Neural cell (in vitro differentiated cells): ENCODE data around the gene PAK4.

ENCODE experiments used
- CTCF ChIP-seq: fragments of 450-650 bp; IDR thresholded peaks from 2 replicates; pipeline ENCODE4 v1.5.1; 2014; ENCODE audit warnings: antibody characterized with exemption, mild to moderate bottlenecking, moderate library complexity; ENCODE audit not compliant: poor library complexity, severe bottlenecking
- TAF1 ChIP-seq: IDR thresholded peaks from 2 replicates; pipeline ENCODE4 v1.6.1; 2012; ENCODE audit warnings: low read depth

GRCh38 chr19:39083599-39083982, 42.0 kb upstream of the PAK4 start:
- TF ChIP-seq CTCF (no peak), TAF1 (no peak)
